ENCODE measurements around the gene ZNF112.

GRCh38 chr19:44304659-44305193, 51.8 kb downstream of the ZNF112 start, which contains the start of gene ZNF235:
- TF ChIP-seq GATA2 (IDR thresholded peaks at IDR 0.05; ENCODE audit: low read depth, low read length) (no peak), GATA3 (IDR thresholded peaks at IDR 0.05; ENCODE audit: low read depth, low read length) (no peak)
